IMR-90 (cell line): ENCODE results near the gene RC3H1. TPM values are rescaled to one million over a fixed set of nuclear protein-coding genes. Genes with fewer than 3 reads are reported as not detected.

Experiments
- ATAC-seq: fragments of 200-7000 bp; cut with Tn5 transposase; 2 replicates; pipeline ENCODE4 v1.9.1; 2020; ENCODE audit warnings: low read depth, mild to moderate bottlenecking, moderate library complexity
- BruUV-seq: library from RNA; stranded (reverse); fragments of 400-500 nt; replicated peaks from 2 replicates; lab custom pipeline; 2021; lab: Mats Ljungman, UMichigan
- CTCF ChIA-PET: fragments of 300-600 bp; formaldehyde crosslinking; extraction: SDS; loops from one replicate; lab custom pipeline; 2021; ENCODE audit warnings: antibody characterized with exemption; lab: Yijun Ruan, JAX
- POLR2A ChIA-PET: fragments of 300-600 bp; sonication (Branson Sonifier 250); formaldehyde crosslinking; loops from one replicate; lab custom pipeline; 2022; ENCODE audit warnings: antibody characterized with exemption; ENCODE audit not compliant: unreplicated experiment; lab: Charles Lee
- DNase-seq: peaks from one replicate; pipeline ENCODE4 v3.0.0; 2013
- H2AFZ ChIP-seq: replicated peaks from 2 replicates; pipeline ENCODE3; 2013; ENCODE audit warnings: low read length, mild to moderate bottlenecking; ENCODE audit not compliant: poor library complexity
- H2AK5ac ChIP-seq: 2 replicates; pipeline ENCODE4 v1.6.1; 2013; ENCODE audit warnings: low read depth, low read length, inconsistent platforms
- H2AK9ac ChIP-seq: replicated peaks from 2 replicates; pipeline ENCODE3; 2013; ENCODE audit warnings: mild to moderate bottlenecking, low read depth, low read length, moderate library complexity; ENCODE audit not compliant: poor library complexity
- H2BK120ac ChIP-seq: 2 replicates; pipeline ENCODE4 v1.6.1; 2013; ENCODE audit warnings: low read depth, low read length, inconsistent platforms
- H2BK15ac ChIP-seq: 3 replicates; pipeline ENCODE4 v1.6.1; 2013; ENCODE audit warnings: low read depth, low read length, inconsistent platforms
- H2BK20ac ChIP-seq: 2 replicates; pipeline ENCODE4 v1.6.1; 2013; ENCODE audit warnings: low read depth, mild to moderate bottlenecking, inconsistent platforms, low read length, moderate library complexity
- H2BK5ac ChIP-seq: 2 replicates; pipeline ENCODE4 v1.6.1; 2013; ENCODE audit warnings: mild to moderate bottlenecking, low read depth, low read length, inconsistent platforms; ENCODE audit not compliant: poor library complexity, severe bottlenecking
- H3K14ac ChIP-seq: replicated peaks from 2 replicates; pipeline ENCODE4 v1.6.1; 2013; ENCODE audit warnings: low read depth, low read length, inconsistent platforms
- H3K18ac ChIP-seq: 2 replicates; pipeline ENCODE4 v1.6.1; 2013; ENCODE audit warnings: low read depth, low read length, control low read depth
- H3K23ac ChIP-seq: 2 replicates; pipeline ENCODE4 v1.6.1; 2013; ENCODE audit warnings: low read depth, low read length, inconsistent platforms
- H3K27ac ChIP-seq: 2 replicates; pipeline ENCODE4 v1.5.1; 2013; ENCODE audit warnings: mild to moderate bottlenecking, control low read depth, low read length; ENCODE audit not compliant: insufficient read depth
- H3K27me3 ChIP-seq: 2 replicates; pipeline ENCODE4 v1.6.1; 2013; ENCODE audit warnings: low read length; ENCODE audit not compliant: control insufficient read depth, insufficient read depth
- H3K36me3 ChIP-seq: 2 replicates; pipeline ENCODE4 v1.6.1; 2013; ENCODE audit warnings: low read length, mixed read lengths; ENCODE audit not compliant: control insufficient read depth, insufficient read depth
- H3K4ac ChIP-seq: 2 replicates; pipeline ENCODE4 v1.6.1; 2013; ENCODE audit warnings: low read depth, low read length, inconsistent platforms
- H3K4me1 ChIP-seq: 2 replicates; pipeline ENCODE4 v1.6.1; 2013; ENCODE audit warnings: low read length, mixed read lengths; ENCODE audit not compliant: control insufficient read depth, insufficient read depth
- H3K4me2 ChIP-seq: 2 replicates; pipeline ENCODE4 v1.6.1; 2013; ENCODE audit warnings: low read depth, mild to moderate bottlenecking, control low read depth, low read length, moderate library complexity
- H3K4me3 ChIP-seq: 2 replicates; pipeline ENCODE4 v1.5.1; 2013; ENCODE audit warnings: low read depth, mild to moderate bottlenecking, control low read depth, low read length, moderate library complexity; ENCODE audit not compliant: insufficient read depth
- H3K56ac ChIP-seq: 2 replicates; pipeline ENCODE4 v1.6.1; 2013; ENCODE audit warnings: low read length, inconsistent platforms; ENCODE audit not compliant: insufficient read depth; ENCODE audit errors: extremely low read depth
- H3K79me1 ChIP-seq, 2 experiments: 2 replicates each; pipeline ENCODE4 v1.6.1; 2013; ENCODE audit warnings: low read length in 2 of 2, inconsistent platforms in 1 of 2, low read depth in 1 of 2
- H3K9ac ChIP-seq: 2 replicates; pipeline ENCODE4 v1.6.1; 2013; ENCODE audit warnings: low read depth, low read length, control low read depth
- H3K9me1 ChIP-seq: 2 replicates; pipeline ENCODE4 v1.6.1; 2013; ENCODE audit warnings: low read length, inconsistent platforms; ENCODE audit not compliant: insufficient read depth
- H3K9me3 ChIP-seq: 2 replicates; pipeline ENCODE4 v1.6.1; 2013; ENCODE audit warnings: low read length; ENCODE audit not compliant: control insufficient read depth, insufficient read depth
- H4K20me1 ChIP-seq: 2 replicates; pipeline ENCODE4 v1.6.1; 2013; ENCODE audit warnings: low read length, inconsistent platforms; ENCODE audit not compliant: insufficient read depth
- H4K5ac ChIP-seq: 2 replicates; pipeline ENCODE4 v1.6.1; 2013; ENCODE audit warnings: mild to moderate bottlenecking, low read depth, low read length, control low read depth
- H4K8ac ChIP-seq, 2 experiments: 2 replicates each; pipeline ENCODE4 v1.6.1; 2013; ENCODE audit warnings: low read depth in 2 of 2, low read length in 2 of 2, control low read depth in 1 of 2, inconsistent platforms in 1 of 2
- H4K91ac ChIP-seq: 2 replicates; pipeline ENCODE4 v1.6.1; 2013; ENCODE audit warnings: low read depth, low read length, inconsistent platforms; ENCODE audit not compliant: insufficient read depth
- BHLHE40 ChIP-seq: fragments of 150-350 bp; IDR thresholded peaks from 2 replicates; pipeline ENCODE4 v1.6.1; 2016; ENCODE audit warnings: mild to moderate bottlenecking, low read depth, low read length
- CHD1 ChIP-seq: IDR thresholded peaks from 2 replicates; pipeline ENCODE4 v1.6.1; 2012; ENCODE audit warnings: low read depth, low read length, improper control_type of control experiment
- CTCF ChIP-seq: conservative IDR thresholded peaks from 2 replicates; pipeline ENCODE4 v1.5.1; 2012; ENCODE audit warnings: mild to moderate bottlenecking, low read depth, low read length, improper control_type of control experiment
- ELK1 ChIP-seq: fragments of 150-350 bp; IDR thresholded peaks from 2 replicates; pipeline ENCODE4 v1.6.1; 2016; ENCODE audit warnings: low read depth, mild to moderate bottlenecking, low read length, moderate library complexity, borderline replicate concordance
- FOS ChIP-seq: fragments of 150-350 bp; IDR thresholded peaks from 2 replicates; pipeline ENCODE4 v1.6.1; 2016; ENCODE audit warnings: low read depth, low read length
- MAFK ChIP-seq: IDR thresholded peaks from 2 replicates; pipeline ENCODE4 v1.6.1; 2012; ENCODE audit warnings: low read depth, low read length, improper control_type of control experiment
- MAZ ChIP-seq: IDR thresholded peaks from 2 replicates; pipeline ENCODE4 v1.6.1; 2012; ENCODE audit warnings: low read depth, mild to moderate bottlenecking, low read length, improper control_type of control experiment, moderate library complexity, borderline replicate concordance
- MXI1 ChIP-seq: IDR thresholded peaks from 2 replicates; pipeline ENCODE4 v1.6.1; 2012; ENCODE audit warnings: low read depth, mild to moderate bottlenecking, low read length, moderate library complexity, borderline replicate concordance
- NFE2L2 ChIP-seq: fragments of 150-350 bp; IDR thresholded peaks from 2 replicates; pipeline ENCODE4 v1.6.1; 2016; ENCODE audit warnings: low read depth, mild to moderate bottlenecking, low read length
- POLR2A ChIP-seq: IDR thresholded peaks from 2 replicates; pipeline ENCODE4 v1.6.1; 2012; ENCODE audit warnings: mild to moderate bottlenecking, low read depth, low read length
- RAD21 ChIP-seq: IDR thresholded peaks from 2 replicates; pipeline ENCODE4 v1.6.1; 2012; ENCODE audit warnings: low read length, improper control_type of control experiment
- USF2 ChIP-seq: fragments of 150-350 bp; IDR thresholded peaks from 2 replicates; pipeline ENCODE4 v1.6.1; 2017; ENCODE audit warnings: mild to moderate bottlenecking, antibody characterized with exemption, low read length, low read depth
- WGBS, 2 experiments: methylation state at CpG; one replicate each; pipeline versions ENCODE4 v1.1.5 to v1.1.7; 2013; ENCODE audit warnings: missing lambda C conversion rate in 2 of 2; ENCODE audit not compliant: insufficient read length in 1 of 2; ENCODE audit errors: extremely low coverage in 2 of 2; 5-methylcytosine and 5-hydroxymethylcytosine counted together
- dilution Hi-C: fragments of 300-500 bp; cut with HindIII; formaldehyde crosslinking; loops from one replicate; pipeline ENCODE4 v1.14.3; 2018; ENCODE audit warnings: low sequenced_read_pairs; ENCODE audit not compliant: unreplicated experiment
- in situ Hi-C: fragments of 300-500 bp; cut with MboI; formaldehyde crosslinking; loops from 3 replicates; pipeline ENCODE4 v1.14.3; 2019; ENCODE audit warnings: low sequenced_read_pairs, inconsistent platforms, mixed read lengths
- intact Hi-C: fragments of 100-400 bp; cut with micrococcal nuclease; formaldehyde crosslinking; loops from 2 replicates; pipeline ENCODE4 v1.10.0; 2022
- polyA plus RNA-seq, 3 experiments: library from polyadenylated mRNA; depleted of rRNA; stranded (reverse); fragments of >200 nt; gene quantifications; 2 replicates each; pipeline ENCODE4 v1.2.3, GENCODE V29; 2012; ENCODE audit warnings: low replicate concordance in 1 of 3
- total RNA-seq: library from RNA; depleted of rRNA; stranded (reverse); fragments of >200 nt; gene quantifications from 2 replicates; pipeline ENCODE4 v1.2.3, GENCODE V29; 2012

Gene RC3H1
- total and polyA plus RNA-seq, 2 of the 4 experiments (the other 2 are of a cell fraction), result 5.1 to 39.3 TPM

- TF ChIP-seq RAD21, result no peak
Observed at GRCh38 chr1:173886746-173887611, 135.2 kb downstream of the RC3H1 start (continued).

GRCh38 chr1:173884701-173885100 is 137.5 kb downstream of the RC3H1 start:
- DNase-seq (no peak), ATAC-seq (no peak)
- WGBS, 2 experiments, result 80% methylated on average over 1 of the region's 5 CpGs; no CpG with 5 or more reads in 1 of the 2 experiments
- Histone ChIP-seq H3K27ac (no peak overlapping the region), H3K27me3 (no peaks in the 10 kb centered on the region), H3K9ac (no peak overlapping the region), H2AK5ac (no peak overlapping the region), H2BK15ac (no peak overlapping the region), H3K23ac (no peak overlapping the region), H4K91ac (no peak overlapping the region), H2AFZ (no peak overlapping the region), H2BK5ac (no peak overlapping the region), H3K14ac (no peak overlapping the region), H3K9me1 (no peaks in the 10 kb centered on the region; the same call in 1 of the 2 replicates), H3K4me2 (no peak overlapping the region), H4K20me1 (no peaks in the 10 kb centered on the region), H3K56ac (no peak overlapping the region), H3K4ac (no peak overlapping the region), H3K36me3 (peaks cover 13% of the 10 kb centered on the region), H4K5ac (no peak overlapping the region), H2BK20ac (no peak overlapping the region), H2BK120ac (no peak overlapping the region), H3K9me3 (no peaks in the 10 kb centered on the region), H4K8ac (no peak overlapping the region), H2AK9ac (no peak overlapping the region), H3K4me3 (no peak overlapping the region), H3K79me1 (peaks cover 0 to 3% of the 10 kb centered on the region in 2 experiments; a peak in 1 of 4 replicates), H3K4me1 (no peaks in the 10 kb centered on the region), H3K18ac (no peak overlapping the region)
- ChIA-PET POLR2A (interaction anchor here (0.6 kb wide), 1 partner anchor 17 kb away, joined by 4 read pairs; the partner anchor contains the start of gene GAS5), CTCF (no interaction called here)
- intact Hi-C loops, result no loop called here
- dilution Hi-C loops, result no loop called here
- BruUV-seq, result no TSS peak
- in situ Hi-C loops, result no loop called here
- no peak for TF ChIP-seq CHD1
- no peak for TF ChIP-seq NFE2L2
- TF ChIP-seq FOS, result no peak
- no peak for TF ChIP-seq USF2
- TF ChIP-seq BHLHE40, result no peak
- no peak for TF ChIP-seq POLR2A
- TF ChIP-seq MXI1, result no peak
- no peak for TF ChIP-seq CTCF
- no peak for TF ChIP-seq MAFK
- no peak for TF ChIP-seq MAZ
- TF ChIP-seq ELK1, result no peak
- no peak for TF ChIP-seq RAD21
